Measurements from ENCODE around the gene CD247.

GRCh38 chr1:167435484-167435883, 82.8 kb downstream of the CD247 start:
- TF ChIP-seq POLR2AphosphoS5 (IDR thresholded peaks at IDR 0.05), result no peak
- no peak for TF ChIP-seq CTCF (IDR thresholded peaks at IDR 0.05)

Data from prostate gland (tissue), 2 donors.